ENCODE results near the gene COL6A1. TPM values are rescaled to one million over a fixed set of nuclear protein-coding genes. Genes with fewer than 3 reads are reported as not detected.
"Not testable (repeated sequence)": the region's sequence is repeated elsewhere in the genome, so short reads cannot be mapped to it uniquely, and the experiment has no call there.

Gene COL6A1
- total RNA-seq, 6 experiments from 2014 or later: 350 to 415 (median 382) TPM

GRCh38 chr21:45959182-45959581, 22.4 kb upstream of the COL6A1 start:
- Mint-ChIP-seq H3K27ac (no peak overlapping the region), H3K36me3 (ENCODE audit: low read depth) (peaks cover 14% of the 10 kb centered on the region), H3K4me1 (ENCODE audit: low read depth) (peaks cover 21% of the 10 kb centered on the region), H3K27me3 (ENCODE audit: insufficient read depth) (peaks cover 51% of the 10 kb centered on the region), H3K9me3 (peaks cover 30% of the 10 kb centered on the region), H3K4me3 (no peak overlapping the region)
- no peak for TF ChIP-seq CTCF (IDR thresholded peaks at IDR 0.05)
- DNase-seq: no peak

GRCh38 chr21:45959779-45960390, 21.7 kb upstream of the COL6A1 start:
- H3K4me1 Mint-ChIP-seq (ENCODE audit: low read depth): peaks cover 14% of the 10 kb centered on the region
- TF ChIP-seq CTCF (IDR thresholded peaks at IDR 0.05): no peak
- H3K27me3 Mint-ChIP-seq (ENCODE audit: insufficient read depth): peaks cover 51% of the 10 kb centered on the region
- no peak overlapping the region for H3K4me3 Mint-ChIP-seq
- H3K36me3 Mint-ChIP-seq (ENCODE audit: low read depth): peaks cover 16% of the 10 kb centered on the region
- H3K27ac Mint-ChIP-seq: no peak overlapping the region
- peaks cover 34% of the 10 kb centered on the region for H3K9me3 Mint-ChIP-seq
- no peak for DNase-seq

GRCh38 chr21:45961408-45961807, 20.2 kb upstream of the COL6A1 start:
- Mint-ChIP-seq H3K27me3 (ENCODE audit: insufficient read depth) (peaks cover 45% of the 10 kb centered on the region), H3K9me3 (peaks cover 34% of the 10 kb centered on the region)

GRCh38 chr21:45962531-45963231, 18.9 kb upstream of the COL6A1 start:
- Mint-ChIP-seq H3K27me3 (ENCODE audit: insufficient read depth) (peaks cover 46% of the 10 kb centered on the region), H3K9me3 (peaks cover 34% of the 10 kb centered on the region), H3K27ac (no peak overlapping the region), H3K36me3 (ENCODE audit: low read depth) (peaks cover 16% of the 10 kb centered on the region), H3K4me1 (ENCODE audit: low read depth) (peaks cover 14% of the 10 kb centered on the region), H3K4me3 (no peak overlapping the region)
- TF ChIP-seq CTCF (IDR thresholded peaks at IDR 0.05): no peak
- DNase-seq: no peak

More at GRCh38 chr21:45961408-45961807, 20.2 kb upstream of the COL6A1 start:
- H3K4me1 Mint-ChIP-seq (ENCODE audit: low read depth): peaks cover 14% of the 10 kb centered on the region
- H3K36me3 Mint-ChIP-seq (ENCODE audit: low read depth): peaks cover 16% of the 10 kb centered on the region
- DNase-seq, H3K4me3 Mint-ChIP-seq, H3K27ac Mint-ChIP-seq: not testable (repeated sequence)

DNA sequence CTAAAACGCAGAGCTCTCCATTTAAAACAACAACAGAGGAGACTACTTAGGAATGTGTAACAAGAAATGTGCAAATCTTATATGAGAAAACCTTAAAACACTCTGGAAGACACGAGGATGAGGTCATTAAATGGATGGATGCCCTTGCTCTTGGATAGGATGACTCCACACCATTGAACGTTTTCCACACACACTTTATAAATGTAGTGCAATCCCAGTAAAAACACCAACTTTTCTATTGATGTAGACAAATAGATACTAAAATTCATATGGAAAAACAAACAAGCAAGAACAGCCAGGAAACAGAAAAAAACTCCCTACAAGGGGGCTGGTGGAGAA, 18.4 kb upstream of the COL6A1 start:
- no peak overlapping the region for H3K27ac Mint-ChIP-seq
- H3K4me1 Mint-ChIP-seq (ENCODE audit: low read depth): peaks cover 10% of the 10 kb centered on the region
- no peak overlapping the region for H3K4me3 Mint-ChIP-seq
- H3K9me3 Mint-ChIP-seq: peaks cover 34% of the 10 kb centered on the region
- no peak for TF ChIP-seq CTCF (IDR thresholded peaks at IDR 0.05)
- peaks cover 46% of the 10 kb centered on the region for H3K27me3 Mint-ChIP-seq (ENCODE audit: insufficient read depth)
- DNase-seq: no peak
- H3K36me3 Mint-ChIP-seq (ENCODE audit: low read depth): peaks cover 16% of the 10 kb centered on the region

DNA sequence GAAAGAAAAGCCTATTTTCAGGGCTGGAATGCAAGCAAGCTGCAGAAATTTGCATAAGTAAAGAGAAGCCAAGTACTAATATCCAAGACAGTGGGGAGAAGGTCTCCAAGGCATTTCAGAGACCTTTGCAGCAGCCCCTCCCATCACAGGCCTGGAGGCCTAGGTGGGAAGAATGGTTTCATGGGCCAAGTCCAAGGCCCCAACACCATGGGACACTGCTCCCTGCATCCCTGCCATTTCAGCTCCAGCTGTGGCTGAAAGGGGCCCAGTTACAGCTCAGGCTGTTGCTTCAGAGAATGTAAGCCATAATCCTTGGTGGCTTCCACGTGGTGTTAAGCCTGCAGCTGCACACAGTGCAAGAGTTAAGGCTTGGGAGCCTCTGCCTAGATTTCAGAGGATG, 16.9 kb upstream of the COL6A1 start:
- Mint-ChIP-seq H3K27ac (no peak overlapping the region), H3K27me3 (ENCODE audit: insufficient read depth) (peaks cover 37% of the 10 kb centered on the region), H3K9me3 (peaks cover 34% of the 10 kb centered on the region), H3K4me1 (ENCODE audit: low read depth) (no peaks in the 10 kb centered on the region), H3K36me3 (ENCODE audit: low read depth) (peaks cover 16% of the 10 kb centered on the region), H3K4me3 (no peak overlapping the region)
- no peak for TF ChIP-seq CTCF (IDR thresholded peaks at IDR 0.05)
- no peak for DNase-seq

All from HFFc6 (cell line).